Tibial nerve (tissue), 4 donors: Measurements from ENCODE around the gene FRAS1.

Source experiments
- EP300 ChIP-seq, 2 donors: sonication (generic); formaldehyde crosslinking; IDR thresholded peaks; one replicate each; pipeline ENCODE4 v1.6.1; 2017; ENCODE audit warnings: antibody characterized with exemption in 2 of 2, mild to moderate bottlenecking in 1 of 2
- POLR2A ChIP-seq, 2 donors: fragments of 450-650 bp; IDR thresholded peaks; one replicate each; pipeline ENCODE4 v1.6.1; 2017; ENCODE audit warnings: antibody characterized with exemption in 2 of 2, mild to moderate bottlenecking in 2 of 2, moderate library complexity in 2 of 2
- TF ChIP-seq, protein P1 (sequence below), 5 experiments: fragments of 200-600 bp in 3 of 5; fragments of 450-650 bp in 2 of 5; sonication (generic) in 3 of 5; IDR thresholded peaks; one replicate each; pipeline ENCODE4 v1.5.1; 2016 to 2019; ENCODE audit warnings: antibody characterized with exemption in 5 of 5, mild to moderate bottlenecking in 3 of 5, moderate library complexity in 2 of 5

DNA sequence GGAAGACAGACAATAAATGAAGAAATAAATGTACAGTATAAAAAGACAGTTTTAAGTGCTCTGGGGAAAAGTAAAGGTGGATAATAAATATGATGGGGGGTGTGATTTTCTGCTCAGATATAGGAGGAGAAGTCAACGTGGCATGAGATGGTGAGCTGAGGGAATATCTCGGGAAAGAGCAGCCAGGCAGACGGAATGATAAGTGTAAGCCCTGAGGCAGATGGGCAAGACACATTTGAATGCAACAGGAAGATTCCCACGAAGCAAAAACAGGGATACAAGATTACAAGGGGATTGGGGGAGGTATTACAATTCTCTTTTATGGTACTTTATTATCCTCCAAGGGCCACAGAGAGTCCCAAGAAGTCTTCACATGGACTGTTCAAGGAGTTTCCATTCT is 505.6 kb downstream of the FRAS1 start:
- TF ChIP-seq, protein P1, sequence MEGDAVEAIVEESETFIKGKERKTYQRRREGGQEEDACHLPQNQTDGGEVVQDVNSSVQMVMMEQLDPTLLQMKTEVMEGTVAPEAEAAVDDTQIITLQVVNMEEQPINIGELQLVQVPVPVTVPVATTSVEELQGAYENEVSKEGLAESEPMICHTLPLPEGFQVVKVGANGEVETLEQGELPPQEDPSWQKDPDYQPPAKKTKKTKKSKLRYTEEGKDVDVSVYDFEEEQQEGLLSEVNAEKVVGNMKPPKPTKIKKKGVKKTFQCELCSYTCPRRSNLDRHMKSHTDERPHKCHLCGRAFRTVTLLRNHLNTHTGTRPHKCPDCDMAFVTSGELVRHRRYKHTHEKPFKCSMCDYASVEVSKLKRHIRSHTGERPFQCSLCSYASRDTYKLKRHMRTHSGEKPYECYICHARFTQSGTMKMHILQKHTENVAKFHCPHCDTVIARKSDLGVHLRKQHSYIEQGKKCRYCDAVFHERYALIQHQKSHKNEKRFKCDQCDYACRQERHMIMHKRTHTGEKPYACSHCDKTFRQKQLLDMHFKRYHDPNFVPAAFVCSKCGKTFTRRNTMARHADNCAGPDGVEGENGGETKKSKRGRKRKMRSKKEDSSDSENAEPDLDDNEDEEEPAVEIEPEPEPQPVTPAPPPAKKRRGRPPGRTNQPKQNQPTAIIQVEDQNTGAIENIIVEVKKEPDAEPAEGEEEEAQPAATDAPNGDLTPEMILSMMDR (IDR thresholded peaks at IDR 0.05), result no peak
- TF ChIP-seq POLR2A (IDR thresholded peaks at IDR 0.05) (no peak), EP300 (IDR thresholded peaks at IDR 0.05) (no peak)
